Nephron progenitor cell (in vitro differentiated cells): ENCODE measurements around the gene DNAH1.

ENCODE experiments used
- DNase-seq: peaks from one replicate; pipeline ENCODE4 v3.0.0; 2021
- H3K27ac Mint-ChIP-seq: 2 replicates; pipeline ENCODE4 v1.8.0; 2021; ENCODE audit warnings: mild to moderate bottlenecking, moderate library complexity, mixed read lengths
- H3K27me3 Mint-ChIP-seq: 2 replicates; pipeline ENCODE4 v1.8.0; 2021; ENCODE audit warnings: mild to moderate bottlenecking, low read depth, mixed read lengths; ENCODE audit not compliant: poor library complexity
- H3K36me3 Mint-ChIP-seq: 2 replicates; pipeline ENCODE4 v1.8.0; 2021; ENCODE audit warnings: low read depth, mixed read lengths
- H3K4me1 Mint-ChIP-seq: 2 replicates; pipeline ENCODE4 v1.8.0; 2021; ENCODE audit warnings: mixed read lengths
- H3K4me3 Mint-ChIP-seq: 2 replicates; pipeline ENCODE4 v1.8.0; 2021; ENCODE audit warnings: mild to moderate bottlenecking, moderate library complexity, mixed read lengths
- H3K9me3 Mint-ChIP-seq: 2 replicates; pipeline ENCODE4 v1.8.0; 2021; ENCODE audit warnings: mild to moderate bottlenecking, moderate library complexity, mixed read lengths
- CTCF ChIP-seq: fragments of 200-600 bp; sonication (generic); IDR thresholded peaks from 2 replicates; pipeline ENCODE4 v1.5.0; 2021; ENCODE audit warnings: antibody characterized with exemption

Gene DNAH1

GRCh38 chr3:52372822-52373504, 56.8 kb downstream of the DNAH1 start:
- Mint-ChIP-seq H3K4me1 (peaks cover 21% of the 10 kb centered on the region), H3K4me3 (peak overlapping the region; percentile 66), H3K27ac (no peak overlapping the region), H3K9me3 (no peaks in the 10 kb centered on the region), H3K27me3 (peaks cover 55% of the 10 kb centered on the region), H3K36me3 (no peaks in the 10 kb centered on the region)
- peak; percentile 71 for DNase-seq
- TF ChIP-seq CTCF: no peak

- no peak for TF ChIP-seq CTCF
- Mint-ChIP-seq H3K27me3 (peaks cover 53% of the 10 kb centered on the region), H3K27ac (no peak overlapping the region), H3K9me3 (no peaks in the 10 kb centered on the region), H3K4me3 (peak overlapping the region; percentile 66), H3K36me3 (no peaks in the 10 kb centered on the region), H3K4me1 (peaks cover 14% of the 10 kb centered on the region)
- DNase-seq: no peak
These were observed 57.6 kb downstream of the DNAH1 start for GRCh38 chr3:52373676-52374075.

GRCh38 chr3:52374173-52374572, 58.1 kb downstream of the DNAH1 start:
- no peak overlapping the region for H3K27ac Mint-ChIP-seq
- peaks cover 18% of the 10 kb centered on the region for H3K4me1 Mint-ChIP-seq
- H3K9me3 Mint-ChIP-seq: no peaks in the 10 kb centered on the region
- no peaks in the 10 kb centered on the region for H3K36me3 Mint-ChIP-seq
- DNase-seq: no peak
- peaks cover 49% of the 10 kb centered on the region for H3K27me3 Mint-ChIP-seq
- no peak overlapping the region for H3K4me3 Mint-ChIP-seq
- no peak for TF ChIP-seq CTCF

- peaks cover 23% of the 10 kb centered on the region for H3K4me1 Mint-ChIP-seq
- H3K27me3 Mint-ChIP-seq: peaks cover 15% of the 10 kb centered on the region
- DNase-seq: no peak
- H3K9me3 Mint-ChIP-seq: no peaks in the 10 kb centered on the region
- no peak overlapping the region for H3K27ac Mint-ChIP-seq
- H3K4me3 Mint-ChIP-seq: no peak overlapping the region
- TF ChIP-seq CTCF: no peak
- no peaks in the 10 kb centered on the region for H3K36me3 Mint-ChIP-seq
These were observed 63.5 kb downstream of the DNAH1 start for GRCh38 chr3:52379610-52380009.

- no peak for TF ChIP-seq CTCF
- Mint-ChIP-seq H3K4me1 (peaks cover 27% of the 10 kb centered on the region), H3K27me3 (peaks cover 15% of the 10 kb centered on the region), H3K27ac (no peak overlapping the region), H3K9me3 (no peaks in the 10 kb centered on the region), H3K4me3 (no peak overlapping the region), H3K36me3 (no peaks in the 10 kb centered on the region)
- DNase-seq: no peak
These were observed 63.9 kb downstream of the DNAH1 start for GRCh38 chr3:52380023-52380422.

- Mint-ChIP-seq H3K36me3 (no peaks in the 10 kb centered on the region), H3K4me3 (no peak overlapping the region), H3K27me3 (peaks cover 6% of the 10 kb centered on the region), H3K4me1 (peaks cover 31% of the 10 kb centered on the region), H3K27ac (no peak overlapping the region), H3K9me3 (no peaks in the 10 kb centered on the region)
- no peak for DNase-seq
- TF ChIP-seq CTCF: no peak
These were observed 65.5 kb downstream of the DNAH1 start for GRCh38 chr3:52381623-52382022.
